Fibroblast of peridontal ligament (primary cell): ENCODE data around the gene RETREG3.
"Not testable (repeated sequence)": the region's sequence is repeated elsewhere in the genome, so short reads cannot be mapped to it uniquely, and the experiment has no call there.

Source experiments
- DNase-seq: peaks from one replicate; pipeline ENCODE4 v3.0.0-alpha.2; 2010; ENCODE audit errors: extremely low read depth

RETREG3 gene

DNA sequence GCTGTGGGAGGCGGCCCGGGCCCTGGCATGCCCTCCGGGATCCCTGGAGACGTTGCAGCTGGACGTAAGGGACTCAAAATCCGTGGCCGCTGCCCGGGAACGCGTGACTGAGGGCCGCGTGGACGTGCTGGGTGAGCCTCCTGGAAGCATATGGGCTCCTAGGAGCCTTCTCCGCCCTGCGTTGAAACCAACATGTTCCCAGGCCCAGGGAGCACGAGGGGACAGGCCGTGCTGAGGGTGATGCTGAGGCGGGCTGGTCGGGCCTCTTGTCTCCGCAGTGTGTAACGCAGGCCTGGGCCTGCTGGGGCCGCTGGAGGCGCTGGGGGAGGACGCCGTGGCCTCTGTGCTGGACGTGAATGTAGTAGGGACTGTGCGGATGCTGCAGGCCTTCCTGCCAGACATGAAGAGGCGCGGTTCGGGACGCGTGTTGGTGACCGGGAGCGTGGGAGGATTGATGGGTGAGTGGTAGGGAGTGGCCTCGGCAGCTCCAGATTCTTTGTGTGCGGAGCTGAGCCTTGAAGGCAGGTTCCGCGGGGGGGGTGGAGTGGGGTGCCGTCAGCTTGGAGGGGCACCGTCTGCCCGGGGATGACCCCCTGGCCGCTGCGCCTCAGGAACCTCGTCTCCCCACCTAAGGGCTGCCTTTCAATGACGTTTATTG is 55.9 kb downstream of the RETREG3 start:
- DNase-seq: no peak

DNA sequence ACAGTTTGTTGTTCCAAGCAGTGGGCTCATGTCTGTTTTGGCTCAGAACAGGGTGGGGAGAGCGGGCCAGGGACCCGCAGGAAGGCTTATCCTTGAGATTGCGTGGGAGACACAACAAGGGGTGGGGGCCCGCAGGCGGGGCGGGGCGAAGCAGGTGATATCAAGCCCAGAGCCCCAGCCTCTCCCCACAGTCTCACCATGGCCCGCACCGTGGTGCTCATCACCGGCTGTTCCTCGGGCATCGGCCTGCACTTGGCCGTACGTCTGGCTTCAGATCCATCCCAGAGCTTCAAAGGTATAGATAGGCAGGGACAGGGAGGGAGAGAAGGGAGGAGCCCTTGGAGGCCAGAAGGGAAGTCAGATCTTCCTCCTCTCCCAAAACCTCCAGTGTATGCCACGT is 56.4 kb downstream of the RETREG3 start, which contains the start of gene HSD17B1:
Gene HSD17B1 (plus strand): TSS at position 188 of the 400 bp plus-strand sequence. CDS start 11 bp downstream, at position 199.
- DNase-seq: not testable (repeated sequence)

DNA sequence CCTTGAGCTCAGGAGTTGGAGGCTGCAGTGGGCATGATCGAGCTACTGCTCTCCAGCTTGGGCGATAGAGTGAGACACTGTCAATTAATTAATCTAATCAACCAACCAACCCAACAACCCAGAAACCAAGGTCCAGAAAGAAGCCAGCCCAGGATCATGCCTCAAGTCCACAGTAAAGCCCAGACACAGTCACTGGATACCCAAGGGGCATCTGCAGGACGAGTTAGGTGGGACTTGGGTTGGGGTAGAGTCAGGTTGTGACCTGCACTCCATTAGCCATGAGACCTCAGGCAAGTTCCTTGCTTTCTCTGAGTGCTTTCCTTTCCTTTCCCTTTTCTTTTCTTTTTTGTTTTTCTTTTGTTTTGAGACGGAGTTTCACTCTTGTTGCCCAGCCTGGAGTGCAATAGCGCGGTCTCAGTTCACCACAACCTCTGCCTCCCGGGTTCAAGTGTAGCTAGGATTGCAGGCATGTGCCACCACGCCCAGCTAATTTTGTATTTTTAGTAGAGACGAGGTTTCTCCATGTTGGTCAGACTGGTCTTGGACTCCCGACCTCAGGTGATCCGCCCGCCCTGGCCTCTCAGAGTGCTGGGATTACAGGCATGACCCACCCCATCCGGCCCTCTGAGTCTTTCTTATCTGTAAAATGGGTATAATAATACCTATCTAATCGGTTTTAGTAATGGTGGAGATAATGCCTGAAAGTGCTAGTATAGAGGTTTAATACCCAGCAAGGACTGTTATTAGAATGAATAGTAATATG is 60.0 kb downstream of the RETREG3 start:
- no peak for DNase-seq

DNA sequence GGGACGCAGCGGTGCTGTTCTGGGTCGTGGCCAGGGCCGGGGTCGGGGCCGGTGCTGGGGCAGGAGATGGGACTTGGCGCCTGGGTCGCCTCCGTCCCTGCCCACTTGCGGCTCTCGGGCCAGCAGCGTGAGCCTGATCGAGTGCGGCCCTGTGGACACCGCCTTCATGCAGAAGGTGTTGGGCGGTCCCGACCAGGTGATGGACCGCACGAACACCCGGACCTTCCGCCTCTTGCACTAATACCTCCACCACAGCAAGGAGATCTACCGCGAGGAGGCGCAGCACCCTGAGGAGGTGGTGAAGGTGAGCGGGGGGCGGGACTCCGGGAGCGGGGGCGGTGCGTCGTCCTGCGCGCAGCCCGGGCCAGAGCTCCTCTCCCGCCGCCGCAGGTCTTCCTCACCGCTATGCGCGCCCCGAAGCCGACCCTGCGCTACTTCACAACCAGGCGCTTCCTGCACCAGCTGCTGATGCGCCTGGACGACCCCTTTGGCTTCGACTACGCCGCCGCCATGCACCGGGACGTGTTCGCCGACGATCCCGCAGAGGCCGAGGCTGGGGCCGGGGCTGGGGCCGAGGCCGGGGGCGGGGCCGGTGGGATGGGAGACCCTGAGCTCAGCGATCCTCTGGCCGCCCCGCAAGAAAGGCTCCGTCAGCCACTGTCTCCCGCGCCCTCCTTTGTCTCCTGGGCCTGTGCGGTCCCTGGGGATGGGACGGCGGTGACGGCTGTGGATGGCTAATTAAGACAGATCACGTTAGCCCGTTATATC is 60.9 kb downstream of the RETREG3 start:
- no peak for DNase-seq

DNA sequence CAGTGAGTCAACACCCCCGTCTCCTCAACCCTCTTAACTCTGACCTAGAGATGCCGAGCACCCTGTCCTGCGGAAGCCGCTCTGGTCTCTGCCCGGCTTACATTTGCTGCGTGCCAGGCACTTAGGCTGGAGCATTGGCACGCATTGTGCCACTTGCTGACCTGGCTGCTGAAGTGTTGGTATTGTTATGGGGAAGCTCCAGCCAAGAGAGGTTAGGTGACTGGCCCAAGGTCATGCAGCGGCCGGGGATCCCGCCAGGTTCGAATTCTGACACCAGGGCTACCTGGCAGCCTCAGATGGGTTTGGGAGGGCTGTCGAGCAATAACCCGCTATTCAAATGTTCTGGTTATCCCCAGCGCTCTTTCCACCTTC is 61.5 kb downstream of the RETREG3 start:
- DNase-seq: no peak

DNA sequence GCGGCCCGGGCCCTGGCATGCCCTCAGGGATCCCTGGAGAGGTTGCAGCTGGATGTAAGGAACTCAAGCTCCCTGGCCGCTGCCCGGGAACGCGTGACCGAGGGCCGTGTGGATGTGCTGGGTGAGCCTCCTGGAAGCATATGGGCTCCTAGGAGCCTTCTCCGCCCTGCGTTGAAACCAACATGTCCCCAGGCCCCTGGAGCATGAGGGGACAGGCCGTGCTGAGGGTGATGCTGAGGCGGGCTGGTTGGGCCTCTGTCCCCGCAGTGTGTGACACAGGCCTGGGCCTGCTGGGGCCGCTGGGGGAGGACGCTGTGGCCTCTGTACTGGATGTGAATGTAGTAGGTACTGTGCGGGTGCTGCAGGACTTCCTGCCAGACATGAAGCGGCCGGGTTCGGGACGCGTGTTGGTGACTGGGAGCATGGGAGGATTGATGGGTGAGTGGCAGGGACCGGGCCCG is 62.1 kb downstream of the RETREG3 start:
- no peak for DNase-seq

DNA sequence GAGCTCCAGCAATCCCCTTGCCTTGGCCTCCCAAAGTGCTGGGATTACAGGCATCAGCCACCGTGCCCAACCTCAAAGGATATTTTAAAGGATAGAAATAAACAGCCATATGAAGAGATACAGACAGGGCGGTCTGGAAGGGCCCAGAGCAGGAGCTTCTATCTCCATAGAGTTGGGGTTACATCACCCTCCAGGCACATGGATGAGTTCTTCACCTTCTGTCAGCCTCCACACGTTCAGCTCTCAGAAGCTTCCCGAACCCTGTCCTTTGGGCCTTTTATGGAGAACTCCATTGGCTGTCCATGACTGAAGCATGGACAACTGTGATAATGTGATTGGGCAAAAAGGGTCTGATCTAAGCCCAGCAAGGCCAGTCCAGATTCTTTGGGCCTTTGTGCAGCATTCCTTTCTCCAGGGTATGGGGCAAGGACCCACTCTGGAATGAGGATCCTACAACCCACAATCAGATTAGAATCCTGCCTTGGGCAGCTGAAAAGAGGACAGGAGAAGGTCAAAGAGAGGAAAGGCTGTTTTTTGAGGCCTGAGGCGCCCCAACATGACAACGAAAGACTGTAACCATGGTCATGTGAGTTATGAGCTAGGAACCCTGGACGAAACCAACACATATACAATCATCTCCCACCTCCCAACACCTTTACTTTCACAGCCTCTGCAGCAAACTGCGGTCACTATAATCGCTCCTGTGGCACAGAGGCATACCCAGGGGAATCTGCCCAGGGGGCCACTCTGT is 63.2 kb downstream of the RETREG3 start:
- DNase-seq: not testable (repeated sequence)

DNA sequence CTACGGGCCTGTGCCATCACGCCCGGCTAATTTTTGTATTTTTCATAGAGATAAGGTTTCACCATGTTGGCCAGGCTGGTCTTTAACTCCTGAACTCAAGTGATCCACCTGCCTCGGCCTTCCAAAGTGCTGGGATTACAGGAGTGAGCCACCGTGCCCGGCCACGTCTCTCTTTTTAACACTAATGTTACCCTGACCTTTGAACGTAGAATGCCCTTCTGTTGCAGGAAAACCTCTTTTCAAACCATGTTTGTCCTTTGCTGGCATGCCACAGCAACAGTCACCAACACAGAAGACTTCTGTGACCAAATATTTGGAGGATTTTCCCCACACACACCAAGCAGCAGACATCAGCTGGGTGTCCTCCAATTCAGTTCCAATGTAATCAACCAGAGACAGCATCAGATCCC is 64.3 kb downstream of the RETREG3 start:
- DNase-seq: no peak

DNA sequence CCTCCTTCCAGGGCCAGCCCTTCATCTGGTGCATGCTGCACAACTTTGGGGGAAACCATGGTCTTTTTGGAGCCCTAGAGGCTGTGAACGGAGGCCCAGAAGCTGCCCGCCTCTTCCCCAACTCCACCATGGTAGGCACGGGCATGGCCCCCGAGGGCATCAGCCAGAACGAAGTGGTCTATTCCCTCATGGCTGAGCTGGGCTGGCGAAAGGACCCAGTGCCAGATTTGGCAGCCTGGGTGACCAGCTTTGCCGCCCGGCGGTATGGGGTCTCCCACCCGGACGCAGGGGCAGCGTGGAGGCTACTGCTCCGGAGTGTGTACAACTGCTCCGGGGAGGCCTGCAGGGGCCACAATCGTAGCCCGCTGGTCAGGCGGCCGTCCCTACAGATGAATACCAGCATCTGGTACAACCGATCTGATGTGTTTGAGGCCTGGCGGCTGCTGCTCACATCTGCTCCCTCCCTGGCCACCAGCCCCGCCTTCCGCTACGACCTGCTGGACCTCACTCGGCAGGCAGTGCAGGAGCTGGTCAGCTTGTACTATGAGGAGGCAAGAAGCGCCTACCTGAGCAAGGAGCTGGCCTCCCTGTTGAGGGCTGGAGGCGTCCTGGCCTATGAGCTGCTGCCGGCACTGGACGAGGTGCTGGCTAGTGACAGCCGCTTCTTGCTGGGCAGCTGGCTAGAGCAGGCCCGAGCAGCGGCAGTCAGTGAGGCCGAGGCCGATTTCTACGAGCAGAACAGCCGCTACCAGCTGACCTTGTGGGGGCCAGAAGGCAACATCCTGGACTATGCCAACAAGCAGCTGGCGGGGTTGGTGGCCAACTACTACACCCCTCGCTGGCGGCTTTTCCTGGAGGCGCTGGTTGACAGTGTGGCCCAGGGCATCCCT is 65.7 kb downstream of the RETREG3 start:
- no peak for DNase-seq

DNA sequence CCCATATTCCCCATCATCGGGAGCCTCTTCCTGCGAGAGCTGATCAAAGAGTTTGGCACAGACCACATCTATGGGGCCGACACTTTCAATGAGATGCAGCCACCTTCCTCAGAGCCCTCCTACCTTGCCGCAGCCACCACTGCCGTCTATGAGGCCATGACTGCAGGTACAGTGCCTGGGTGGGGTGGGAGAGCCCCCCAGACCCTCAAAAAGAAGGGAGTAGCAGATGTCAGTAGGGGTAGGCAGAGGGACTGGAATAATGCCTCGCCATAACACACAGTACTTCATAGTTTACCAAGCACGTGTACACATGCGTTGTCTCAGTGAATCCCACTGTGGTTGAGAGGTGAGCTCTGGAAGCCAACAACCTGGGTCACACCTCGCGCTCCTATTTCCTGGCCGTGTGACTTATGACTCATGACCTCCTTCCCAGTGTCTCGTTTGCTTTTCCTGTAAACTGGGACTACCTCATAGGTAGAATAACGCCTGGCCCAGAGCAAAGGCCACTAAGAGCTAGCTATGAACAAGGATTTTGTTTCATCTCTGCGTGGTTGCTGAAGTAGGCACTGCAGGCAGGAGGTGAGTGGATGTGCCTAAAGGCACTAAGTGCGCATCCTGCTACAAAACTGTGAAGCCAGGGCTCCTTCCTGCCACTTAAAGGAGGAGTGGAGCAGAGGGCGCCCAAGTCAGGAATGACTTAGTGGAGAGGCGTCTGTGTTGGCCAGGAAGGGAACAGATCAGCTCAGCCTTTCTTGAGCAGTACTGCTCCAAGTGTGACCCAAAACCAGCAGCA is 67.9 kb downstream of the RETREG3 start:
- no peak for DNase-seq

DNA sequence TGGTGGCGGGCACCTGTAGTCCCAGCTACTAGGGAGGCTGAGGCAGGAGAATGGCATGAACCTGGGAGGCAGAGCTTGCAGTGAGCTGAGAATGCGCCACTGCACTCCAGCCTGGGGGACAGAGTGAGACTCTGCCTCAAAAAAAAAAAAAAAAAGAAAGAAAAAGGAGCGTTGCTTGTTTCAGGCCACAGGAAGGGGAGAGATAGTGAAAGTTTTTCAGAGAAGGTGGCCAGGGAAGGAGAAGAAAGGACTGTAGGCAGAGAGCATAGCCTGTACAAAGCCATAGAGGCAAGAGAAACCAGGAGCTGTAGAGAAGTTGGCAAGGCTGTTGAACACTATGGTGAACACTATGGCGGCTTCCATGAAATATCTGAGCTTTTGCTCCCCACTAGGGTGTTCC is 68.6 kb downstream of the RETREG3 start:
- not testable (repeated sequence) for DNase-seq

DNA sequence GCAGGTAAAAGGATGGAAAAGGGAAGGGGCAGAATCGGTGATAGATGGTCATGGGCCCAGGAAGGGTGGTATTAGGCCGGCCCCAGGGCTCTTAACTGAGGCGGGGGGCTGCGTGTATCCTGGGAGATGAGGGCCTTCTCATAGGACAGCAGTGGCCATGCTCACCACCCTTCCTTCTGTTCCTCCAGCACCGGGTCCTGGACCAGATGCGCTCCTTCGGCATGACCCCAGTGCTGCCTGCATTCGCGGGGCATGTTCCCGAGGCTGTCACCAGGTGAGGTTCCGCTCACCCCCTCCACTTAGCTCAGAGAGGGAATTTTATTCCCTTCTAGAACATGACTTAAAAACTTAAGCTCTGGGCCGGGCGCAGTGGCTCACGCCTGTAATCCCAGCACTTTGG is 70.7 kb downstream of the RETREG3 start:
- no peak for DNase-seq

DNA sequence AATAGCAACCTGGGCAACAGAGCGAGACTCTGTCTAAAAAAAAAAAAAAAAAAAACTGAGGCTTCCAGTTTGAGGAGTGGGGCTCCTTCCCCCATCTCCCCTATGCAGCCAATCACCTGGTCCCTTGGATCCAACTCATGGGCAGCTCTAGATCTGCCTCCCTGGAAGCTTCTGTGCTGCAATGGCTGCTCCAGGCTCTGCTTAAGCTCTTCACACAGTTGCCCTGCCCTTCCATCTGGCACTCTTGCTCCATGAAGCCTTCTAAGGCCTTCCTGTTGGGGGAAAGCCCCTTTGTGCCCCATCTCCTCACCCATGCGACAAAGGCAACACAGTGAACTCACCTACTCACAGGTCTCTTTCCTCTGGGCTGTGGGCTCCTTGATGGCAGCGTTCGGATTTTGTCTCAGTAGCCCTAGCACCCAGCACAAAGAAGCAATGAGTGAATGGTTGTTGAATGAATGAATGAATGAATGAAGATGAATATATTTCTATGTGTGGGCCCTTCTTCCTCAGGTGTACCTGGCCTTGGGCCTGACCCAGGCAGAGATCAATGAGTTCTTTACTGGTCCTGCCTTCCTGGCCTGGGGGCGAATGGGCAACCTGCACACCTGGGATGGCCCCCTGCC is 71.2 kb downstream of the RETREG3 start:
- DNase-seq: no peak

DNA sequence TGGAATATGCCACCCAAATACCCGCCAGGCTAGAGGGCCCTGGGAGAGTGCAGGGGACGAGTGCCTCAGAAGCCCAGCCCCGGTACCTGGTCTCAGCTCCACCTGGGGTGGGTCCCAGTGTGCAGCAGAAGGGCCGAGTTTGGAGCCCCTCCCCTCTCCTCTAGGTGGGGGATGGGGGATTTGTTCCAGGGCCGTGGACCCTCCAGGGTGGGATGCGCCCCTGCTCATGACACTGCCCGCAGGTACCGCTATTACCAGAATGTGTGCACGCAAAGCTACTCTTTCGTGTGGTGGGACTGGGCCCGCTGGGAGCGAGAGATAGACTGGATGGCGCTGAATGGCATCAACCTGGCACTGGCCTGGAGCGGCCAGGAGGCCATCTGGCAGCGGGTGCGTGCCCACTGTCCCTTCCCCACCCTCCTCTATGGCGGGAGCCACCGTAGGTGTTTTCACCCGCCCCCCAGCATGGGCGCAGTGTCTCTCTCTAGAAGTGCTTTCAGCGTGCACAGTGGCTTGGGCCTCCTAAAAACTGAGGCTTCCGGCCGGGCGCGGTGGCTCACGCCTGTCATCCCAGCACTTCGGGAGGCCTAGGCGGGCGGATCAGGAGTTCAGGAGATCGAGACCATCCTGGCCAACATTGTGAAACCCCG is 71.9 kb downstream of the RETREG3 start:
- no peak for DNase-seq

DNA sequence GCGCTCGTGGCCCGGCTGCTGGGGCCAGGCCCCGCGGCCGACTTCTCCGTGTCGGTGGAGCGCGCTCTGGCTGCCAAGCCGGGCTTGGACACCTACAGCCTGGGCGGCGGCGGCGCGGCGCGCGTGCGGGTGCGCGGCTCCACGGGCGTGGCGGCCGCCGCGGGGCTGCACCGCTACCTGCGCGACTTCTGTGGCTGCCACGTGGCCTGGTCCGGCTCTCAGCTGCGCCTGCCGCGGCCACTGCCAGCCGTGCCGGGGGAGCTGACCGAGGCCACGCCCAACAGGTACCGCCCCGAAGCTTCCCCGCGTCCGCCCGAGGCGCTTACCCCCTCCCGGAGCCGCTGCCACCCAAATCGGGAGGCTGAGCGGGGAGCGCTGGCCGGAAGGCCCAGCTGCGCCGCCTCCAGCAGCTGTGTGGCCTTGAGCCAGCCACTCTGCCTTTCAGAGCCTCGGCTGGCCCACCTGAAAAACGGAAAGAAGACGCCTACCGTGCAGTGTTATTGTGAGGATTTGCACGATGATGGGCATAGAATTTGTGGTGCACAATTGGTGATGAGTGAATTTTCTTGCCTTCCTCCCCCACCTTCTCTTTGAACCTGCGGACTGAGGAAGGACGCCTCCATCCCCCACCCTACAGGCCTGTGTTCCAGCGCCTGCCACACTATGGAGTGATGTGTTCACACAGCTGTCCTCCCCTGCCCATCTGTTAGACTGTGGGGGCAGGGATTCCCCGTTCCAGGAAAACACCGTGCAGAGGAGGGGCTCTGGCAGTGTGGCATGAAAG is 72.6 kb downstream of the RETREG3 start:
- peak; percentile 69 for DNase-seq

DNA sequence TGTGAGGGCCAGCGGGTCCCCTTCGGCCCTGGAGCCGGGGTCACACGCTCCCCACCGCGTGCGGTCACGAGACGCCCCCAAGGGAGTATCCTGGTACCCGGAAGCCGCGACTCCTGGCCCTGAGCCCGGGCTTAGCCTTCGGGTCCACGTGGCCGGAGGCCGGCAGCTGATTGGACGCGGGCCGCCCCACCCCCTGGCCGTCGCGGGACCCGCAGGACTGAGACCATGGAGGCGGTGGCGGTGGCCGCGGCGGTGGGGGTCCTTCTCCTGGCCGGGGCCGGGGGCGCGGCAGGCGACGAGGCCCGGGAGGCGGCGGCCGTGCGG is 73.2 kb downstream of the RETREG3 start, which contains the start of gene NAGLU:
Gene NAGLU (plus strand): TSS at position 194 of the 324 bp plus-strand sequence. CDS start 32 bp downstream, at position 226.
- DNase-seq: peak; percentile 86

DNA sequence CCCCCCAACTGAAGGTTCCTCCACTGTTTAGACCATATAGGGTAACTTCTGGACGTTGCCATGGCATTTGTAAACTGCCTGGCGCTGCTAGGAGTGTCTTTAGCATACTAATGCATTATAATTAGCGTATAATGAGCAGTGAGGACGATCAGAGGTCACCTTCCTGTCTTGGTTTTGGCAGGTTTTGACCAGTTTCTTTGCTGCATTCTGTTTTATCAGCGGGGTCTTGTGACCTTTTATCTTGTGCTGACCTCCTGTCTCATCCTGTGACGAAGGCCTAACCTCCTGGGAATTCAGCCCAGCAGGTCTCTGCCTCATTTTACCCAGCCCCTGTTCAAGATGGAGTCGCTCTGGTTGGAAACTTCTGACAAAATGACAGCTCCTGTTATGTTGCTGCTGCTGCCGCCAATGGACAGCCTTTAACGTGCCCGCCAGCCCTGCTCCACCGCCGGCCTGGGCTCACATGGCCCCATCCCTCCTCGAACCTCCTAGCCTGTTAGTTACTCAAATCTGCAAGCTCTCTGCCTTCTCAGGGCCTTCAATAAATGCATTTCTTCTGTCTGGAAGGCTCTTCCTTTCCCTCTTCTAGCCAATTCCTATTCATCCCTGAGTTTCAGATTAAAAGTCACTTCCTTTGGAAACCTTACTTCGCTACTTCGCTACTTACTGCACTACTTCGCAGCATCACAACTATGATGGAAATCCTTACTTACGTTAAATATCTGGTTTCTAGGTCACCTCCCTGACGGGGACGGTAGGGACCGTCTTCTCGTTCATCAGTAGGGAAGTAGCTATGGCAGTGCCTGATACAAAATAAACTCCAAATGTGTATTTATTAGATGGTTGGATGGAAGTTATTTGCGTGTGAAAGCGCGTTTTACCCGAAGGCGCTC is 73.8 kb downstream of the RETREG3 start:
- DNase-seq: no peak
